ENCODE data around the gene WDR45B. TPM values are rescaled to one million over a fixed set of nuclear protein-coding genes. Genes with fewer than 3 reads are reported as not detected.

The WDR45B gene
- total RNA-seq, 3 donors from 2014 or later, result 74.2 to 118 (median 83.9) TPM

GRCh38 chr17:82662711-82663261, 14.5 kb upstream of the WDR45B start:
- Histone ChIP-seq H3K9me3 (no peaks in the 10 kb centered on the region), H3K4me1 (no peaks in the 10 kb centered on the region), H3K27ac (no peak overlapping the region), H3K27me3 (no peaks in the 10 kb centered on the region), H3K36me3 (no peaks in the 10 kb centered on the region), H3K4me3 (no peak overlapping the region)
- no peak for DNase-seq (ENCODE audit: low spot score in 2 of 2)
- TF ChIP-seq, protein P1, sequence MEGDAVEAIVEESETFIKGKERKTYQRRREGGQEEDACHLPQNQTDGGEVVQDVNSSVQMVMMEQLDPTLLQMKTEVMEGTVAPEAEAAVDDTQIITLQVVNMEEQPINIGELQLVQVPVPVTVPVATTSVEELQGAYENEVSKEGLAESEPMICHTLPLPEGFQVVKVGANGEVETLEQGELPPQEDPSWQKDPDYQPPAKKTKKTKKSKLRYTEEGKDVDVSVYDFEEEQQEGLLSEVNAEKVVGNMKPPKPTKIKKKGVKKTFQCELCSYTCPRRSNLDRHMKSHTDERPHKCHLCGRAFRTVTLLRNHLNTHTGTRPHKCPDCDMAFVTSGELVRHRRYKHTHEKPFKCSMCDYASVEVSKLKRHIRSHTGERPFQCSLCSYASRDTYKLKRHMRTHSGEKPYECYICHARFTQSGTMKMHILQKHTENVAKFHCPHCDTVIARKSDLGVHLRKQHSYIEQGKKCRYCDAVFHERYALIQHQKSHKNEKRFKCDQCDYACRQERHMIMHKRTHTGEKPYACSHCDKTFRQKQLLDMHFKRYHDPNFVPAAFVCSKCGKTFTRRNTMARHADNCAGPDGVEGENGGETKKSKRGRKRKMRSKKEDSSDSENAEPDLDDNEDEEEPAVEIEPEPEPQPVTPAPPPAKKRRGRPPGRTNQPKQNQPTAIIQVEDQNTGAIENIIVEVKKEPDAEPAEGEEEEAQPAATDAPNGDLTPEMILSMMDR (IDR thresholded peaks at IDR 0.05), result no peak
- TF ChIP-seq POLR2A (IDR thresholded peaks at IDR 0.05), result no peak
- no peak for TF ChIP-seq POLR2AphosphoS5 (IDR thresholded peaks at IDR 0.05)
- intact Hi-C loops (cut with DNase I; ENCODE audit: low total_unique reads), result no loop called here

GRCh38 chr17:82661717-82662683, 13.8 kb upstream of the WDR45B start:
- intact Hi-C loops (cut with DNase I; ENCODE audit: low total_unique reads), result no loop called here
- no peak overlapping the region for H3K4me3 ChIP-seq
- no peak for DNase-seq (ENCODE audit: low spot score in 2 of 2)
- H3K36me3 ChIP-seq, result no peaks in the 10 kb centered on the region
- no peaks in the 10 kb centered on the region for H3K9me3 ChIP-seq
- TF ChIP-seq POLR2A (IDR thresholded peaks at IDR 0.05) (no peak), POLR2AphosphoS5 (IDR thresholded peaks at IDR 0.05) (no peak)
- TF ChIP-seq, protein P1 (IDR thresholded peaks at IDR 0.05), result no peak
- no peaks in the 10 kb centered on the region for H3K27me3 ChIP-seq
- no peak overlapping the region for H3K27ac ChIP-seq
- no peaks in the 10 kb centered on the region for H3K4me1 ChIP-seq

DNA sequence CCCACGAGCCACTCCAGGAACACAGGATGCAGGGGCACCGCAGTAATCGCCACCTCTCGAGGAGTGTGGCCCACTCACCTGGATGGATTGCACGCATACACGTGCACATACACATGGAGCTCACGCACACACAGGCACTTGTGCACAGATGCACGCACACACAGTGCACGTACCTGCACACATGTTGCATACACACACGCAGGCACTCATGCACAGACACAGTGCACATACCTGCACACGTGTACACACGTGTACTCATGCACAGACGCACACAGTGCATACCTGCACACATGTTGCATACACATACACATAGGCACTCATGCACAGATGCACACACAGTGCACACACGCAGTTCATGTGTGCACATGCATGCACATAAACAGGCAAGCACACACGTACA, 11.6 kb upstream of the WDR45B start:
- H3K4me1 ChIP-seq, result no peaks in the 10 kb centered on the region
- intact Hi-C loops (cut with DNase I; ENCODE audit: low total_unique reads), result no loop called here
- no peaks in the 10 kb centered on the region for H3K36me3 ChIP-seq
- no peak for DNase-seq (ENCODE audit: low spot score in 2 of 2)
- H3K27me3 ChIP-seq, result no peaks in the 10 kb centered on the region
- no peaks in the 10 kb centered on the region for H3K9me3 ChIP-seq
- H3K4me3 ChIP-seq, result no peak overlapping the region
- TF ChIP-seq POLR2AphosphoS5 (IDR thresholded peaks at IDR 0.05) (no peak), POLR2A (IDR thresholded peaks at IDR 0.05) (no peak)
- TF ChIP-seq, protein P1 (IDR thresholded peaks at IDR 0.05), result no peak
- no peak overlapping the region for H3K27ac ChIP-seq

- Histone ChIP-seq H3K36me3 (no peaks in the 10 kb centered on the region), H3K27ac (no peak overlapping the region), H3K27me3 (no peaks in the 10 kb centered on the region), H3K4me1 (no peaks in the 10 kb centered on the region), H3K4me3 (no peak overlapping the region), H3K9me3 (no peaks in the 10 kb centered on the region)
- TF ChIP-seq, protein P1 (IDR thresholded peaks at IDR 0.05), result no peak
- no peak for TF ChIP-seq POLR2A (IDR thresholded peaks at IDR 0.05)
- no peak for TF ChIP-seq POLR2AphosphoS5 (IDR thresholded peaks at IDR 0.05)
- no peak for DNase-seq (ENCODE audit: low spot score in 2 of 2)
- intact Hi-C loops (cut with DNase I; ENCODE audit: low total_unique reads), result no loop called here
These were observed 10.7 kb upstream of the WDR45B start for GRCh38 chr17:82658796-82659452.

All from breast epithelium (tissue), 4 donors.